Measurements from ENCODE around the gene ANXA5.

The ANXA5 gene

GRCh38 chr4:121677524-121677923 lies 19.3 kb downstream of the ANXA5 start:
- H3K79me1 ChIP-seq (ENCODE audit: low read length), result no peaks in the 10 kb centered on the region
- H2AK5ac ChIP-seq (ENCODE audit: low read length), result no peak overlapping the region
- DNase-seq, result no peak
- H4K12ac ChIP-seq (ENCODE audit: low read depth, low read length), result no peak overlapping the region
- no peaks in the 10 kb centered on the region for H3K27me3 ChIP-seq (ENCODE audit: insufficient read depth, low read length)
- H3K4me1 ChIP-seq (ENCODE audit: control insufficient read depth in 1 of 2, insufficient read depth in 2 of 2, low read length in 2 of 2), result no peaks in the 10 kb centered on the region
- no peak overlapping the region for H3K9ac ChIP-seq (ENCODE audit: low read length)
- no peak overlapping the region for H2BK120ac ChIP-seq (ENCODE audit: insufficient read depth, low read length, poor library complexity)
- no peak overlapping the region for H2BK12ac ChIP-seq (ENCODE audit: low read length)
- H4K91ac ChIP-seq (ENCODE audit: low read depth, low read length), result no peak overlapping the region
- no peaks in the 10 kb centered on the region for H3K79me2 ChIP-seq (ENCODE audit: control insufficient read depth, insufficient read depth, low read length, poor library complexity)
- H3K4ac ChIP-seq (ENCODE audit: low read depth, low read length), result no peak overlapping the region
- H2BK5ac ChIP-seq (ENCODE audit: low read depth, low read length, poor library complexity), result no peak overlapping the region
- no peak overlapping the region for H3K18ac ChIP-seq (ENCODE audit: low read length)
- no peaks in the 10 kb centered on the region for H3K9me3 ChIP-seq (ENCODE audit: insufficient read depth, low read depth, low read length)
- no peak overlapping the region for H3K14ac ChIP-seq (ENCODE audit: low read length)
- H4K8ac ChIP-seq (ENCODE audit: low read depth, low read length), result no peak overlapping the region
- H3K27ac ChIP-seq (ENCODE audit: low read depth, low read length), result no peak overlapping the region
- peaks cover 12 to 28% of the 10 kb centered on the region in 2 experiments for H3K36me3 ChIP-seq (ENCODE audit: control insufficient read depth in 1 of 2, insufficient read depth in 2 of 2, low read length in 2 of 2)
- H2AFZ ChIP-seq (ENCODE audit: insufficient read depth, low read length, poor library complexity), result no peak overlapping the region
- H3K4me2 ChIP-seq (ENCODE audit: low read length), result no peak overlapping the region
- no CpG with 5 or more reads among the region's 1 CpG for WGBS (ENCODE audit: extremely low coverage, insufficient coverage, insufficient read length)
- no peak overlapping the region for H3K23ac ChIP-seq (ENCODE audit: low read length)
- H3K4me3 ChIP-seq (ENCODE audit: low read depth, low read length), result no peak overlapping the region

DNA sequence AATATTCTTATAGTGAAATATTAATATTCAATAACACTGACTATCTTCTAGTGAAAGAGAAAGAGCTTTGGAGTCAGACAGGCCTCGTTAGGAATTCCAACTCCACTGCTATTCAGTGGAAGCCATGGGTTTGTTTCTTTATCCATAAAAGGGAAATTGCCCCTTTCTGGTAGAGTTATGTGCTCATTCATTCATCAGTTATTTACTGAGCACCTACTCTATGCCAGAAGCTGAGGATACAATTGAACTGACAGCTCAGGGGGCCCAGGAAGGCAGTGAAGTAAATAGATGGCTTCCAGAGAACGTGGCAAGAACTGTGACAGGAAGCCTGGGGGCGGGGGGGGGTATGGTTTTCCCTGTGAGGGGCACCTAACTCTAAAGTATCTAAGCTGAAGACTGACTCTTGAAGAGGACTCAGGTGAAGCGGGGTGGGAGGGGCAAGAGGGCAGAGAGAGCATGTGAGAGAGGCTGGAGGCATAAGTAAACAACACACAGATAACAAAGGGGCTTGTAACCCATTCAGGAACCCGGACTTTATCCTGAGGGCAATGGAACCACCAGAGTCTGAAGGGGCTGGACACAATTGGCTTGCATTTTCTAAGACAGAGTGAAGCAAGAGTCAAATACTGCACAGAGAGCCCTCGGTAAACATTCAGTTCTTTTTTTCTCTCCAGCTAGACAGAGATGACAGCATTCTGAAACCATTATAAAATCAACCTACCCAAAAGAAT lies 20.3 kb downstream of the ANXA5 start:
- Histone ChIP-seq H4K8ac (ENCODE audit: low read depth, low read length) (no peak overlapping the region), H3K4me3 (ENCODE audit: low read depth, low read length) (no peak overlapping the region), H2BK120ac (ENCODE audit: insufficient read depth, low read length, poor library complexity) (no peak overlapping the region), H3K79me2 (ENCODE audit: control insufficient read depth, insufficient read depth, low read length, poor library complexity) (no peaks in the 10 kb centered on the region), H3K4me2 (ENCODE audit: low read length) (no peak overlapping the region), H3K23ac (ENCODE audit: low read length) (no peak overlapping the region), H2AK5ac (ENCODE audit: low read length) (no peak overlapping the region), H3K36me3 (ENCODE audit: control insufficient read depth in 1 of 2, insufficient read depth in 2 of 2, low read length in 2 of 2) (peaks cover 12 to 36% of the 10 kb centered on the region in 2 experiments), H3K4me1 (ENCODE audit: control insufficient read depth in 1 of 2, insufficient read depth in 2 of 2, low read length in 2 of 2) (no peaks in the 10 kb centered on the region), H3K4ac (ENCODE audit: low read depth, low read length) (no peak overlapping the region), H2BK5ac (ENCODE audit: low read depth, low read length, poor library complexity) (no peak overlapping the region), H3K79me1 (ENCODE audit: low read length) (no peaks in the 10 kb centered on the region), H3K9ac (ENCODE audit: low read length) (no peak overlapping the region), H3K27me3 (ENCODE audit: insufficient read depth, low read length) (no peaks in the 10 kb centered on the region), H4K12ac (ENCODE audit: low read depth, low read length) (no peak overlapping the region), H3K27ac (ENCODE audit: low read depth, low read length) (no peak overlapping the region), H3K18ac (ENCODE audit: low read length) (no peak overlapping the region), H2BK12ac (ENCODE audit: low read length) (no peak overlapping the region), H3K9me3 (ENCODE audit: insufficient read depth, low read depth, low read length) (no peaks in the 10 kb centered on the region), H3K14ac (ENCODE audit: low read length) (no peak overlapping the region), H4K91ac (ENCODE audit: low read depth, low read length) (no peak overlapping the region), H2AFZ (ENCODE audit: insufficient read depth, low read length, poor library complexity) (no peak overlapping the region)
- DNase-seq, result no peak
- no CpG with 5 or more reads among the region's 6 CpGs for WGBS (ENCODE audit: extremely low coverage, insufficient coverage, insufficient read length)

DNA sequence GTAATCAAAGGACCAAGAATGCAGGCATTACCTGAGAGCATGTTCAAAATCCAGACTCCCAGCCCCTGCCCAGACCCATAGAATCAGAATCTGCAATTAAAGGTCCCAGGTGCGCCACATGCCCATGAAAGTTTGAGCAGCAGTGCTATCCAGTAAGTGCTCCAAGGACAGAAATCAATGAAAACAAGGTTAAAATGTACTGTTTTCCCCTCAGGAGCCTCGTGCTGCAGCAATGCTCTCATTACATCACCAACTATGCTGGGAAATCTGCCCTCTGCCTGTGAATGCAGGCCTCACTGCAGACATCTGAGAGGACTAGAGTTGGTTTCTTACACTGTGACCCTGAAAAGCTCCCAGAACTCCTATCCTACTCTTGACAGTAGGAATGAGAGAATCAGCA lies 21.1 kb downstream of the ANXA5 start:
- no peak overlapping the region for H3K27ac ChIP-seq (ENCODE audit: low read depth, low read length)
- WGBS (ENCODE audit: extremely low coverage, insufficient coverage, insufficient read length), result no CpG with 5 or more reads among the region's 2 CpGs

GRCh38 chr4:121674696-121675095 lies 22.1 kb downstream of the ANXA5 start:
- no CpG with 5 or more reads among the region's 2 CpGs for WGBS (ENCODE audit: extremely low coverage, insufficient coverage, insufficient read length)
- DNase-seq, result no peak
- Histone ChIP-seq H3K14ac (ENCODE audit: low read length) (no peak overlapping the region), H2AK5ac (ENCODE audit: low read length) (no peak overlapping the region), H3K79me1 (ENCODE audit: low read length) (no peaks in the 10 kb centered on the region), H2BK120ac (ENCODE audit: insufficient read depth, low read length, poor library complexity) (no peak overlapping the region), H2BK12ac (ENCODE audit: low read length) (no peak overlapping the region), H3K36me3 (ENCODE audit: control insufficient read depth in 1 of 2, insufficient read depth in 2 of 2, low read length in 2 of 2) (peaks cover 10 to 33% of the 10 kb centered on the region in 2 experiments), H3K9me3 (ENCODE audit: insufficient read depth, low read depth, low read length) (no peaks in the 10 kb centered on the region), H4K91ac (ENCODE audit: low read depth, low read length) (no peak overlapping the region), H4K8ac (ENCODE audit: low read depth, low read length) (no peak overlapping the region), H2AFZ (ENCODE audit: insufficient read depth, low read length, poor library complexity) (no peak overlapping the region), H3K4me2 (ENCODE audit: low read length) (no peak overlapping the region), H3K4me1 (ENCODE audit: control insufficient read depth in 1 of 2, insufficient read depth in 2 of 2, low read length in 2 of 2) (no peaks in the 10 kb centered on the region), H3K4ac (ENCODE audit: low read depth, low read length) (no peak overlapping the region), H3K9ac (ENCODE audit: low read length) (no peak overlapping the region), H2BK5ac (ENCODE audit: low read depth, low read length, poor library complexity) (no peak overlapping the region), H4K12ac (ENCODE audit: low read depth, low read length) (no peak overlapping the region), H3K4me3 (ENCODE audit: low read depth, low read length) (no peak overlapping the region), H3K18ac (ENCODE audit: low read length) (no peak overlapping the region), H3K23ac (ENCODE audit: low read length) (no peak overlapping the region), H3K27me3 (ENCODE audit: insufficient read depth, low read length) (no peaks in the 10 kb centered on the region), H3K27ac (ENCODE audit: low read depth, low read length) (no peak overlapping the region), H3K79me2 (ENCODE audit: control insufficient read depth, insufficient read depth, low read length, poor library complexity) (no peaks in the 10 kb centered on the region)

More for the DNA sequence above, 21.1 kb downstream of the ANXA5 start:
- Histone ChIP-seq H4K91ac (ENCODE audit: low read depth, low read length) (no peak overlapping the region), H2BK12ac (ENCODE audit: low read length) (no peak overlapping the region), H3K9me3 (ENCODE audit: insufficient read depth, low read depth, low read length) (no peaks in the 10 kb centered on the region), H2AFZ (ENCODE audit: insufficient read depth, low read length, poor library complexity) (no peak overlapping the region), H4K8ac (ENCODE audit: low read depth, low read length) (no peak overlapping the region), H3K27me3 (ENCODE audit: insufficient read depth, low read length) (no peaks in the 10 kb centered on the region), H3K18ac (ENCODE audit: low read length) (no peak overlapping the region), H3K79me2 (ENCODE audit: control insufficient read depth, insufficient read depth, low read length, poor library complexity) (no peaks in the 10 kb centered on the region), H3K79me1 (ENCODE audit: low read length) (no peaks in the 10 kb centered on the region), H2BK5ac (ENCODE audit: low read depth, low read length, poor library complexity) (no peak overlapping the region), H3K4ac (ENCODE audit: low read depth, low read length) (no peak overlapping the region), H3K9ac (ENCODE audit: low read length) (peak overlapping the region; percentile 39), H3K14ac (ENCODE audit: low read length) (no peak overlapping the region), H3K4me3 (ENCODE audit: low read depth, low read length) (no peak overlapping the region), H3K36me3 (ENCODE audit: control insufficient read depth in 1 of 2, insufficient read depth in 2 of 2, low read length in 2 of 2) (peaks cover 12 to 34% of the 10 kb centered on the region in 2 experiments), H2BK120ac (ENCODE audit: insufficient read depth, low read length, poor library complexity) (no peak overlapping the region), H4K12ac (ENCODE audit: low read depth, low read length) (no peak overlapping the region), H2AK5ac (ENCODE audit: low read length) (no peak overlapping the region), H3K23ac (ENCODE audit: low read length) (no peak overlapping the region), H3K4me2 (ENCODE audit: low read length) (no peak overlapping the region), H3K4me1 (ENCODE audit: control insufficient read depth in 1 of 2, insufficient read depth in 2 of 2, low read length in 2 of 2) (no peaks in the 10 kb centered on the region)
- DNase-seq, result no peak
